ENCODE results near the gene THUMPD2.

- TF ChIP-seq CTCF (IDR thresholded peaks at IDR 0.05) = no peak
- TF ChIP-seq POLR2A (IDR thresholded peaks at IDR 0.05) = no peak
Measured at GRCh38 chr2:39715095-39715494, 64.0 kb downstream of the THUMPD2 start.

All from body of pancreas (tissue), 4 donors.